ENCODE measurements around the gene EDC3.
"Not testable (repeated sequence)": the region's sequence is repeated elsewhere in the genome, so short reads cannot be mapped to it uniquely, and the experiment has no call there.

EDC3 gene, protein sequence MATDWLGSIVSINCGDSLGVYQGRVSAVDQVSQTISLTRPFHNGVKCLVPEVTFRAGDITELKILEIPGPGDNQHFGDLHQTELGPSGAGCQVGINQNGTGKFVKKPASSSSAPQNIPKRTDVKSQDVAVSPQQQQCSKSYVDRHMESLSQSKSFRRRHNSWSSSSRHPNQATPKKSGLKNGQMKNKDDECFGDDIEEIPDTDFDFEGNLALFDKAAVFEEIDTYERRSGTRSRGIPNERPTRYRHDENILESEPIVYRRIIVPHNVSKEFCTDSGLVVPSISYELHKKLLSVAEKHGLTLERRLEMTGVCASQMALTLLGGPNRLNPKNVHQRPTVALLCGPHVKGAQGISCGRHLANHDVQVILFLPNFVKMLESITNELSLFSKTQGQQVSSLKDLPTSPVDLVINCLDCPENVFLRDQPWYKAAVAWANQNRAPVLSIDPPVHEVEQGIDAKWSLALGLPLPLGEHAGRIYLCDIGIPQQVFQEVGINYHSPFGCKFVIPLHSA

DNA sequence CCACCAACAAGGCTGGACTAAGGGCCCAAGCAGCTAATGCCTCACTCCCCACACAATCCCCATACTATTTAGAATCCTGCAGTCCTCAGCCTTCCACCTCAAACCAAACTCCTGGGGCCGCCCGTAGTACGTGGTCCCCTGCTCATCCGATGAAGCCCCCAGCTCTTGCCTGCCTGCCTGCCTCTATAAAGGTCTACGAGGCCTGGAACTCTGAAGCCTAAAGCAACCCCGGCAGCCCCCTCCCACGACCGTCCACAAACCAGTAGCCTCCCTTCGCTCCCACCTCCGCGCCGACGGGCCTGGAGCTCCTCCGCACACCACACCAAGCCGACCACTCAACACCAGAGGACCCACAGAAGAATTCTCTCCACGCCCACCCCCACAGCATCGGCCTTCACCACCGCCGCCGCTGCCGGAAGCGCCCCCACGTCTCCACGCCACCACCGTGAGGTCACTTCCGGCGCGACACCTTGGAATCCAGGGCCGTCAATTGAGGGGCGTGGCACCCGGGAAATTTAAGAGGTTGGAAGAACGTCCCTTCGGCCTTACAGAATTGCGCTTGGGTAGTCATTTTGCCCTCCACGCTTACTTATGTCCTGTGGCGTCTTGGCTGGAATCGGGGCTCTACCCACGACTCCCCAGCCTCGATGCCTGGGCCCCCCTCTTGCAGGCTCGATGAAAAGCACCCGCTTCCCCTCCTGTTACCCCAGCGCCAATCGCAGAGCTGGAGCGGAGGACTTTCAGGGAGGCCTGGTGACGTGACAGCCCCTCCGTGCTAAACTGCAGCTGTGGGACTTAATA lies at the start of gene EDC3:
Gene EDC3 (minus strand): TSS at position 428 of the 801 bp plus-strand sequence. CDS start 20,900 bp downstream, outside the sequence.
- peak; percentile 94 for DNase-seq

DNA sequence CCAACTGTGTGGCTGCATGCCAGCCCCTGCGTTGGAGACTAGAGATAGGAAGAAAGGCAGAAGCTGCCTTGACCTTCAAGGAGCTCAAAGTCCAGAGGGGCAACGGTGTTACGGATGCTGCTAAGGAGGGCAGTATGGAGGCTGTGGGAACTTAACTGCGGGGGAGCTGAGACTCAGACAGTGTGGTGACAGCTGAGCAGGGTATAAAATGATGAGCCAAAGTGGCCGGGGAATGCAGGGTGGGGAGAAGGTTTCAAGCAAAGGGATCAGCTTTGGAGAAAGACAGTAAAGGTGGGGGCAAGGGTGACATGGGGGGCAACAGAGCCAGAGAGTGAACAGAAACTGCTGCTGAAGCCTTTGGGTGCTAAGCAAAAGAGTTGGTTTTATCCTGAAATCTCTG lies 46.6 kb upstream of the EDC3 start:
- no peak for DNase-seq

- DNase-seq, result not testable (repeated sequence)
Measured at GRCh38 chr15:74738239-74738638, 42.4 kb upstream of the EDC3 start.

DNA sequence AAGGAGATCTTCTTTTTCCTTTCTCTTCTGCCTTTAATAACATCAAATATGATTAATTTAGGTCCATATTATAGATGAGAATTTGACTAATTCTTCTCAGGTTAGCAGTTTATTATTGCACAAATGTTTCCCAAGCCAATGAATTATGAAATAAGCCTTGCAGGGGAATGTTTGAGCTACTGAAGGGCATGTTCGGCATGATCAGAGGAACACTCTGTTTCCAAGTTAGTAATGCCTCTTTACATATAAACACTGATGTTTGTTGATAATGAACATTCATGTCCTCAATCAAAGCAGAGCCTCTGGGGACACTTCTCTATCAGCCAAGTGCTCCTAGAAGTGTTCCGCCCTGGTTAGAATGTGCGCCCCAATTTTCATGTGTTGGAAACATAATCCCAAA lies 39.5 kb upstream of the EDC3 start:
- DNase-seq, result no peak

- no peak for DNase-seq
Measured at GRCh38 chr15:74733269-74733668, 37.4 kb upstream of the EDC3 start.

DNA sequence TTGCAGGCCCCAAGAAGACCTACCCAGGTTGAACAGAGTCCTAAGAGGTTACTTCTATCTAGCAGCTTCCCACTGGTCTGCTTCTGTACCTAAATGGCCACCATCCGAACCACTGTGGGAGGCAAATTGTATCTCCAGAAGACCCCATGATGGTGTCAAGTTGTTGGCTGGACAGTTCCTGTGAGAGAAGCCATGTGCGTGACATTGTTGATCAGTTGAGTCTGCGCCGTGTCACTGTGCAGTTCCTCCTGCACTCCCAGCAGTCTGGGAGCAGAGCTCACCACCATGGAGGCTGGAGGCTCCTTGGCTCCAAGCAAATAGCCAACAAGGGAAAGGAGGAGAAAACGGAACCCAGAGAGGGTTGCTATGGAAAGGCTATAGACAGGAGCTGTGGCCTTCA lies 37.0 kb upstream of the EDC3 start:
- DNase-seq, result no peak

- DNase-seq, result no peak
Measured at GRCh38 chr15:74730619-74731316, 34.9 kb upstream of the EDC3 start.

DNA sequence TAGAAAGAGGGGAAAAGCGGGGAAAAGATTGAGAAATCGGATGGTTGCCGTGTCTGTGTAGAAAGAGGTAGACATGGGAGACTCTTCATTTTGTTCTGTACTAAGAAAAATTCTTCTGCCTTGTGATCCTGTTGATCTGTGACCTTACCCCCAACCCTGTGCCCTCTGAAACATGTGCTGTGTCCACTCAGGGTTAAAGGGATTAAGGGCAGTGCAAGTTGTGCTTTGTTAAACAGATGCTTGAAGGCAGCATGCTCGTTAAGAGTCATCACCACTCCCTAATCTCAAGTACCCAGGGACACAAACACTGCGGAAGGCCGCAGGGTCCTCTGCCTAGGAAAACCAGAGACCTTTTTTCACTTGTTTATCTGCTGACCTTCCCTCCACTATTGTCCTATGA lies 33.5 kb upstream of the EDC3 start:
- DNase-seq, result not testable (repeated sequence)

- DNase-seq, result not testable (repeated sequence)
Measured at GRCh38 chr15:74728699-74729098, 32.9 kb upstream of the EDC3 start.

DNA sequence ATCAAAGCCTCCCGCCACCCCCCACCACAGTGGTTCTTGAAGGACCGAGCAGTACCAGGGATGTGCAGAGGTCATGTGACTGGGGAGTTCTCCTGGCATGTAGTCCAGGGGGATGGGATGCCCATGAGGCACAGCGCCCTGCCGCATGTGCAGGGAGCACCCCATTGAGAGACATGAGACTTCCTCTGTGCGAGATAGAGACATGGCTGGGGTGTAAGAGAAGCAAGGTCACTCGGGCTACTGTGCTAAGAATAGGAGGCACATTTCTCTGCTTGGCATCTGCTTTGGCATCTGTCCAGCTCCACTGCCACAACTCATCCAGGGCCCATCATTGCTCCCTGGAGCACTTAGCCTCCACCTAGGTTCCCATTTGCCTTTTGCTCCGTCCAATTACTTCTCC lies 31.9 kb upstream of the EDC3 start:
- no peak for DNase-seq

GRCh38 chr15:74726774-74727164 lies 30.9 kb upstream of the EDC3 start:
- no peak for DNase-seq

GRCh38 chr15:74725845-74726773 lies 30.3 kb upstream of the EDC3 start:
- peak; percentile 83 for DNase-seq

DNA sequence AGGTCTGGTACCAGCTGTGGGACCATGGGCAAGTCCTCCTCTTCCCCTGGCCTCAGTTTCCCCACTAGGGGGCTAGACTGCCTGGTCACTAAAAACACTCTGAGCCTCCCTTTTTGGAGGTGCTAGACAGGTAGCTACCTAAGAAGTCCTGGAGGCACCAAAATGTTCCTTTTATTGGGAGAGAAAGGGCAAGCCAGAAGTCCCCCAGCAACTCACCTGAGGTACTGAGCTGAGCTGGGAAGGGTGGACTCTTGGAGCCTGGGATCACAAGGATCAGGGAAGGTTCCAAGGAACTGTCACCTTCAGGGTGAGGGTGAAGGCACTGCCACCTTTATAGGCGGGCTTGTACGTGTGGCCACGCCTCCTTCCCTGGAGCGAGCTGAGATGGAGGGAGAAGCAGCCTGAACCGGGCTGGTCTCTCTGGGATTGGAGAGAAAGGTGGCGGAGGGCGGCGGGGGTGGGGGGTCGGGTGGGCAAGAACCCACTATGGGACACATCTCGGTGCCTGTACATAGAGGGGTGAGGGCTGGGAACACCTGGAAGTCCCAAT lies 29.5 kb upstream of the EDC3 start, which contains the start of gene CYP1A1:
Gene CYP1A1 (minus strand): TSS at position 304 of the 550 bp plus-strand sequence. CDS start 2,431 bp downstream, outside the sequence.
- peak; percentile 59 for DNase-seq

- DNase-seq, result no peak
Measured at GRCh38 chr15:74724570-74725224, 28.9 kb upstream of the EDC3 start.

GRCh38 chr15:74723754-74724334 lies 28.0 kb upstream of the EDC3 start:
- DNase-seq, result no peak

GRCh38 chr15:74723187-74723586 lies 27.4 kb upstream of the EDC3 start:
- no peak for DNase-seq

- DNase-seq, result no peak
Measured at GRCh38 chr15:74722591-74722990, 26.8 kb upstream of the EDC3 start.

GRCh38 chr15:74716651-74717050 lies 20.8 kb upstream of the EDC3 start:
- DNase-seq, result no peak

- no peak for DNase-seq
Measured at GRCh38 chr15:74712311-74712710, 16.5 kb upstream of the EDC3 start.

GRCh38 chr15:74710319-74711094 lies 14.7 kb upstream of the EDC3 start:
- no peak for DNase-seq
